HG03066 (cell line): ENCODE measurements around the gene MGAT5B.

Source experiments
- ATAC-seq: cut with Tn5 transposase; IDR thresholded peaks from one replicate; pipeline ENCODE4 v1.9.1; 2021; ENCODE audit warnings: low read depth; ENCODE audit not compliant: unreplicated experiment

The MGAT5B gene

DNA sequence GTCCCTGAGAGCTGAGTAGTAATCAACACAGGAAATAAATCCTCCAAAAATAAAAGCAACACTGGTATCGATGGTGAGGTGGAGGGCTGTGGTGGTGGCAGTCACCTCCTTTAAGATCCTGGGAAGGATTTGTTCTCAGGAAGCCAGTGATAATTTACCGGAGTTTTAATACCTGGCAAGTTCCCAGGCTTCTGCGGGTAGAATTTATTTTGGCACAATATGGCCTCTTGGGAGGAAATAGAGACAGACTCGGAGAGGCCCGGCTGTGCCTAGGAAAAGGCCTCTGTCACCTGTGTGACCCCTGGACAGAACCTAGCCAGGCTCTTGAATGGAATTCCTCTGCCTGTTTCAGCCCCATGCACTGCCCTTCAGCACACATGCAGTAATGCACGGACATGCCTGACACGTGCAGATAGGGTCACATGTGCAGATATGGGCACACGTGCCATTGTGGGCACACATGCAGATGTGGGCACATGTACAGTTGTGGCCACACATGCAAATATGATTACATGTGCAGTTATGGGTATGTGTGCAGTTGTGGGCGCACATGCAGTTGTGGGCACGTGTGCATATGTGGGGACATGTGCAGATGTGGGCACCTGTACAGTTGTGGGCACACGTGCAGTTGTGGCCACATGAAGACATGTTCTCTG is 33.5 kb downstream of the MGAT5B start:
- no peak for ATAC-seq

DNA sequence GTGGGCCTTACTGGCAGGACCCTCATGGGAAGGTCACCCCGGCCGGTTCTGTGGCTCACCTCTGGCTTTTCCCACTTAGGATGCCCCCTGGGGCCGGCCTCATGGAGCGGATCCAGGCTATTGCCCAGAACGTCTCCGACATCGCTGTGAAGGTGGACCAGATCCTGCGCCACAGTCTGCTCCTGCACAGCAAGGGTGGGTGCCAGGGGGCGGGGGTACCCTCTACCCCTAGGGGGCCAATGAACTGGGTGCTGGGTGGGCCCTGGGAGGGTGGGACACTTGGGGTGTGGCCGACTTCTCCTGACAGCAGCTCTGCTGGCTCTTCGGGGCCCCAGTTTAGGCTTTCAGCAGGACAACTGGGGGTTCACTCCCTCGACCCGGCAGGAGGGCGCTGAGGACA is 34.3 kb downstream of the MGAT5B start:
- ATAC-seq = no peak

DNA sequence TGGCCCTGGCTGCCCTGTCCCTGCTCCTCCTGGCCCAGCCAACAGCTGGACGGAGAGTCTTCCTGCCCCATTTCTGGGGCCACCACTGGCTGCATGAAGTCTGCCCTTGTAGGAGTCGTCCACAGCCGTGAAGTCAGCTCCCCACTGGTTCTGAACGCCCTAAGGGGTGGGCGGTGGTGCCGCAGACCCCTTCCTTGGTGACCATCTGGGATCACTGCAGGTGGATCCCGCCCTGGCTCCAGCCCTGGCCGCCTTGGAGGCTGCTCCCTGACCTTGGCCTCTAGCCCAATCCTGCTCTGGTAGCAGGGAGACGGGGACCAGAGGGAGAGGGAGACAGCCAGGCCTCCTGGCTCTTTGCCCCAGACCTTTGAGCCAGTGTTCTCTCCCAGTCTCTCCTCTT is 35.4 kb downstream of the MGAT5B start:
- no peak for ATAC-seq

DNA sequence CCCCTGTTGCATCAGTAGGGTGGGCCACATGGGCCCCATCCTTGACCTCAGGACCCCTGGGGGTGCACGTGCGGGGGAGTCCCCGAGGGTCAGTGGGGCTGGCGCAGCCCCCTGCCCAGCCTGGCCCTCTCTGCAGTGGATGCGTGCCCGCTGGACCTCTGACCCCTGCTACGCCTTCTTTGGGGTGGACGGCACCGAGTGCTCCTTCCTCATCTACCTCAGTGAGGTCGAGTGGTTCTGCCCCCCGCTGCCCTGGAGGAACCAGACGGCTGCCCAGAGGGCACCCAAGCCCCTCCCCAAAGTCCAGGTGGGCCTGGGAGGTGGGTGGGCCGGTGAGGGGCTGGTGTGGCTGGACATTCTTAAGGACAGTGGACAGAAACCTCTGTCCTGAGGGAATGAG is 35.9 kb downstream of the MGAT5B start:
- no peak for ATAC-seq

DNA sequence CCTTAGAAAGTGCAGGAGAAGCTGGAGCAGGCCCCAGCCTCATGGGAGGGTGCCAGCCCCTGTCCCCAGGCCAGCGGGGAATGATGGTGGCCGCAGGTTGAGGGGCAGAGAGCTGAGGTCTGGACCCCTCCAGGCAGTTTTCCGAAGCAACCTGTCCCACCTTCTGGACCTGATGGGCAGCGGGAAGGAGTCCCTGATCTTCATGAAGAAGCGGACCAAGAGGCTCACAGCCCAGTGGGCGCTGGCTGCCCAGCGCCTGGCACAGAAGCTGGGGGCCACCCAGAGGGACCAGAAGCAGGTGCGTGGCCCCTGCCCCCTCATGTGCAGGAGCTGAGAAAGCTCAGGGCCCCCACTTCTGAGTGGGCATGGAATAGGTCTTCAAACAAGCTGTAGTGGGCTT is 36.8 kb downstream of the MGAT5B start:
- ATAC-seq = no peak

DNA sequence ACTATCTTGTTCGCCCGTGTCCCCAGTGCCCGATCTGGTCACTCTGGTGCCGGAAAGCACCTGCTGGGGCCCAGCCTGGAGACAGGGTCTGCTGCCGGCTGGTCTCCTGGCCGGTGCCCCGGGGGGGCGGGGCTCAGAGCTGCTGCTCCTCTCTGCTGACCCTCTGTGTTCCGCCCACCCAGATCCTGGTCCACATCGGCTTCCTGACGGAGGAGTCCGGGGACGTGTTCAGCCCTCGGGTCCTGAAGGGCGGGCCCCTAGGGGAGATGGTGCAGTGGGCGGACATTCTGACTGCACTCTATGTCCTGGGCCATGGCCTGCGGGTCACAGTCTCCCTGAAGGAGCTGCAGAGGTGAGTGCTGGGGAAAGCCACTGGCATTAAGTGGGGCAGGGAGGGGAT is 37.6 kb downstream of the MGAT5B start:
- no peak for ATAC-seq

DNA sequence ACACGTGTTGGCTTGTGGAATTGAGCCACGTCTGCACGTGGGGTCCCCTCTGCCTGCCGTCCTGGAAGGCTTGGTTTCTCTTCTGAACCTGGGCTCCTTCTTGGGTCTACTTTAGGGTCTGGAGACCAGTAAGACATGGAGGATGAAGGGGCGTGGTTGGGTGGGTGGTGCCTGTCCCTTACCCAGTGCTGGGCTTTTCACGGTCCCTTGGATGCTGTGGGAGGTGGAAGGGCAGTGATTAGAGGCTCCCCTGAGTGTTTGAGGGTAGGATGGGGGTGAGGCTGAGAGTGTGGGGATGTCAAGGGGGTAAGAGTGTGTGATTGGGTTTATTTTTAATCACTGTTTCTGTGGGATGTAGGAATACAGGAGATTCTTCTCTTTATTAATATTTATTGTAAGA is 38.3 kb downstream of the MGAT5B start:
- no peak for ATAC-seq

DNA sequence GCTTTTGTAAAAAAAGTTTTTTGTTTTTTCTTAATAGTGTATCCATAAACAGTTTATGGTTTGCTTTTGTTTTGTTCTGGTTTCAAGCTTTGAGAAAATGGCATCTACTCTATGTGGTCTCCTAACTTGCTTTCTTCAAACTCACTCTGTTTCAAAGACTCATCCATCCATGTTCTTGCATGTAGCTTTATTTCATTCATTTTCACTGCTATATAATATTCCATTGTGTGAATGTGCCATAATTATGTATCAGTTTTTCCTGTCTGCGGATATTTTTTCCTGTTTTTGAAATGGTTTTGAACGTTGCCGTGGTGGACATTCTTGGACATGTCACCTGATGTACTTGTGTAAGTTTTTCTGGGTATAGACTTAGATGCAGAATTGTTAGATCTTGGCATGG is 39.1 kb downstream of the MGAT5B start:
- ATAC-seq = no peak

DNA sequence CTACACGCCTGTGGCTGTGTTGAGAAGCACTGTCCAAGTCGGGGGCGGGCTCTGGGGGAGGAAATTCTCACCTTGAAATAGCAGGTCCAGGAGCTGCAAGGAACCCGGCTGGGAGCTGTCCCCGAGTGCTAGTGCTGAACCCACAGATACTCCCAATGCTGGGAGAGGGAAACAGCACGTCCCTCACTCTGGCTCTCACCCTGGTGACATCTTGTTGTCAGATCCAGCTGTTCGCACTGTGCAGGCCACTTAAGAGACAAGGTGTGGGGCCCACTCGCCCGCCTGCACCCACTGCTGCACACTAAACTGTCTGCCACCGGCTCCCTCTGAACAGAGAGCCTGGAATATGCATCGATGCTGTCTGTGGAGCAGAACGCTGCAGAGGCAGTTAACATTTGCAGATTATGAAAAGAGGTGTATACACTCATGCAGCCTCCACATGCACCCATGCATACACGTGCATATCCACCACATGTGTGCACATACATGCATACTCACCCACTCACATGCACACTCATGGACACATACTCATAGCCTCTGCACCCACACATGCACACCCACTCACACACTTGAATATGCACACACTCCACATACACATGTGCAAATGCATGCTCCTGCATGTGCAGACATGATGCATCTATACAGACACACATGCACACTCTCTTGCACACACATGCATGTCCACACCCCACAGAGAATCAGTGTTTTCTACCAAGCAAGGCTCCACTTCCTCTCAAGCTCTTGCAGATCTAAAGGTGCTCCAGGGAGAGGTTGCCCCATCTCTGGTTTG is 42.0 kb downstream of the MGAT5B start:
- ATAC-seq = no peak

DNA sequence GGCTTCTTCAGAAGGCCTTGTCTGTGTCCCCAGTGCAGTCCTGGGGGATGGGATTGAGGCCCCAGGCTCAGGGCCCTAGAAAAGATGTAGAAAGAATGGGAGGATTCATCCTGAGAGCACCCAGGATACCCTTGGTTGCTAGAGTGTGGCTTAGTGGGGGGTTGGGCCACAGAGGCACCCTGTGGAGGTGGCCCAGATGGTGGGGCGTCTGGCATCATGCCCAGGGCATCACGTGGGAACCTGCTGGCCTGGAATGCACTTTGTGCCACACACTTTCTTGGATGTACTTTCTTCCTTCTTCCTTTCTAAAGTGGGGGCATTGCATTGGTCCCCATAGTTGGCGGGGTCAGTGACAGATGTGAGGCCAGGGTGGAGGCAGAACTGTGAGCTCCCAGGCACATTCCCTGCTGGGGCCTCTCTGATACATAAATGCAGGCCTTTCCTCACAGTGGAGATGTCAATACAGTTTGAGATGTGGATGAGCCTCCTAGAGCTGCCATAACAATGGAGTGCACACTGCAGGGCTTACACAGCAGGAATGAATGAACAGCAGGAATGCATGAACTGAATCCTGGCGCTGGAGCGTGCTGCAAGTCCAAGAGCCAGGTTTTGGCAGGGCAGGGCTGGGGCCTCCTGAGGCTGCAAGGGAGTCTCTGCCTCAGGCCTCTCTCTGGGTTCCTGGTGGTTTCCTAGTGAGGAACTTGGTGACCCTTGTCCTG is 43.3 kb downstream of the MGAT5B start:
- ATAC-seq = no peak

DNA sequence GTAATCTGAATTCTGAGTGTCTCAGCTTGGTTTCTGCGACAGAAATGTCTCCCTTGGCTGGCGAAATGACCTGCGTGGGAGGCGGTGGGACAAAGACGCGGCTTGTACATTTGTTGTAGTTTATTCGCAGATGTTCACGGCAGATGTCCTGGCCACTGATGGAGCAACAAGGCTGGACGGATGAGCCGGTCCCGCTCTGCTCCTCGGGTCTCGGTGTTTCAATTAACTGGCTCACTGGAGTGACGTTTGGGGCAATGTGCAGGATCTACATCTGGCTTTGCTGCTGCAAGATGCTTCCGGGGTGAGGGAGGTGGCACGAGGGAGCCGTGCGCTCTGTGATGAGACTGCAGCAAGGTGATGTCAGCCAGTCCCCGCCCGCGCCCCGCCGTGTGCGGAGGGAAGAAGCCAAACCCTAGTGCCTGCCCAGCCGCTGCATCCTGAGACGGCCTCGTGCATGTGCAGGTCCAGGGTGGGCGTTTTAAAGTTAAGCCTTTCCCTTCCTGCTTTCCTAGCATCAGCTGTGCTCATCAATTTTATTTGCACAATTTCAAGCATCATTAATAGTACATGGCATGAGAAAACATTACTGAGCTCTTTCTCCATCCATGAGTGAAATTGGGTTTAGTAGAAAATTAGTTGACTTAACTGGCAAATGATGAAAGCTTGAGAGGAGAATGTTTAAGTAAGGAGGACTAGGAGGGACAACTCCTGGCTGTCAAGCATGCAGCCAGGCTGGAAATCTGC is 44.4 kb downstream of the MGAT5B start:
- no peak for ATAC-seq

DNA sequence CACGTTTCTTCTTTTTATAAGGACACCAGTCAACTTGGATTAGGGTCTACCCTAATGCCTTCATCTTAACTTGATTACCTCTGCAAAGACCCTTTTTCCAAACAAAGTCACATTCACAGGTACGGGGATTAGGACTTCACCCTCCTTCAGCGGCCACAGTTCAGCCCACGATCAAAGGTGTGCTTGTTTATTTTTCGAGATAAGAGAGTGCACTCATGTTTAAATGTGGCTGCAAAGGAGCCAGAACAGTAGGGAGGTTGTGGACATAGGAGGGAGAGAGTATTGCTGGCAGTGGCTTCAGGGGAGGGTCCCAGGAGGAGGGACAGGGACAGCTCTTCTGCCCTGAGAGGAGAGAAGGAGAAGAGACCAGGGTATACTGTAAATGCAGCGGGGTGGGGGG is 46.7 kb downstream of the MGAT5B start:
- no peak for ATAC-seq

DNA sequence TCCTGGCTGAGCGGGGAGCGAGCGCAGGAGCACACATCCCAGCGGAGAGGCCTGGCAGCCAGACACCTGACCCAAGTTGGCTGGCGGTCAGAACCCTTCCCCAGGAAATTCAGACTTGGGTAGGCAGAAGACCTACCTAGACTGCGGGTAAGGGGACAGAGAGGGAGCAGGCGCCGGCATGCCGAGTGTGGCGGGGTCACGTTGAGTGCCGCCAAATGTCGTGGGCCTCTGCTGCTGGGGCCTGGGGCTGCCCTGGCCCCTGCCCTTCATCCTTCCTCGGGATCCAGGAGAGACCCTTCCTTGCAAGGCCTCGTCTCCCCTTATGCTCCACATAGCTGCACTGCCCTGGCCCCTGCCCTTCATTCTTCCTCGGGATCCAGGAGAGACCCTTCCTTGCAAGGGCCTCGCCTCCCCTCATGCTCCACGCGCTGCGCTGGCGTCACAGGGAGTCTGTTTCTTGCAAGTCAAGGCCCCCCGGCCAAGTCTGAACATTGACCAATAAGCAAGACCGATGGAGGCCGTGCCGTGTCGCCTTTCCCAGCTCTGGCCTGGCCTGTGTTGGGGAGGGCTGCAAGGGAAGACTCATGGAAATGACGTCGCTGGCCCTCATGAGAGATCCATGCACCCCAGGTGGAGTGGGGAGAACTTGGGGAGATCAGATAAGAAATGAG is 47.8 kb downstream of the MGAT5B start:
- ATAC-seq = no peak

DNA sequence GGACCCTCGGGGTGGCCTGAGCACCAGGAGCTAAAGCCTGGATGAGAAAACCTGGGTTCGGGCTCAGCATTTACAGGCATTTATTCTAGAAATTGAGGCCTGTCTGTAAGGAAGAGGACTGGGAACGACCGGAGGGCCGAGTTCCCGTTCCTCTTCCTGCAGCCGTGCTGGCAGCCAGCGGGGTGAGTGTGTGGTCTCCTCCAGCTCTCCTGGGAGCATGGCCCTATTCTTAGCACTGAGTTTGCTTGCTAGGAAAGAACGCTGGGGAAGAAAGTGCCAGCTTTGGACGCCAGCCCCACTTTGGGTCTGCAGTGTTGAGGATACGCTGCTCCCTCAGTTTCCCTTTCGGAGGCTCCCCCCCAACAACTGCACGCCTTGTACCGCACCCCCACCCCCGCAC is 49.6 kb downstream of the MGAT5B start:
- no peak for ATAC-seq

DNA sequence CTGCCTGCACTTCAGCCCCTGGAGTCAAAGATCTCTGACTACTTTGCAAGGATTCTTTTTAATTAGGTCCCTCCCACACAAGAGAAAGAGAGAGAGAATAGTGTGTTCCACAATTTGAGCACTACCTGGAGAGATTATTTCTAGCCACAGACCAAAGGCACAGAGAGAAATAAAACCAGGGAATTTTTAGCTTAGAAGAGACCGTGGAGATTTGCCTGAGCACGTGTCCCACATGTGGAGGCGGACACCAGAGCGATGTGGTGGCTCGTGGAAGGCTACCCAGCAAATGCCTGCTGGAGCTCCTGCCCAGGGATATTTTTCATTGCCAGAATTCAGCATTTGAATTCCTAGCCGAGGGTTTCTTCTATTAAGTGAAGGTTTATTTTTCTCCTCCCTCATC is 50.6 kb downstream of the MGAT5B start:
- ATAC-seq = no peak

DNA sequence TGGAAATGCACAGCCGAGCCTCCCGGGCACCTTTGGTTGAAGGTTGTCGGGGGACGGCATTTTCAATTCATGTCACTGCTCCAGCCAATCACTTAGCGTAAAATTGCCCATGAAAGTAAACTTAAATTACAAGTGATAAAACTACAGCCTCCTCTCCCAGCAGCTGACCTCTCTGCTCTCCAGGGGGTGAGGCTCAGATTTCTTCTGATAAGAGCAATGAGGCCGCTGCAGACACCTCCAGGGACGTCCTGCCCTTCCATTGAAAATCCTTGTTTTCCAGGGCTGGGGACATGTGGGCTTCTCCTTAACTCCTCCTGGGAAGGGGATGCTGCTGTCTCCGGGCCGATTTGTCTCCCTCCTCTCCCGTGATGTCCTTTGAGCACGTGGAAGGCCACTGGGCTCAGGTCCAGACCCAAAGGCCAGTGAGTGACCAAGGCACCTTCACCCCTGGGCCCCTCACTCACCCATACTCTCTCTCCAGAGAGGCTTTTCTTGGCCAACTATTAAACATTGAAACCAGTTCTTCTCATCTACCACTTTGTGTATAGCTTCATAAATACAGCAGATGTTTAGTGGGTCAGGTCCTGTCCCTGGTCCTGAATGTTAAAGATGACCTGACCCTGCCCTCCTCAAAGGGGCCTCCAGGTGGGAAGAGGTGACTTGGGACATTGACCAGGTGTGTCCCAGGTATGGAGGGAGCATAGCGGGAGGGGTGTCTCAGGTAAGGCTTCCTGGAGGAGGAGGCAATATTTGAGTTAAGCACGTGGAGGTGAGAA is 52.3 kb downstream of the MGAT5B start:
- ATAC-seq = no peak

DNA sequence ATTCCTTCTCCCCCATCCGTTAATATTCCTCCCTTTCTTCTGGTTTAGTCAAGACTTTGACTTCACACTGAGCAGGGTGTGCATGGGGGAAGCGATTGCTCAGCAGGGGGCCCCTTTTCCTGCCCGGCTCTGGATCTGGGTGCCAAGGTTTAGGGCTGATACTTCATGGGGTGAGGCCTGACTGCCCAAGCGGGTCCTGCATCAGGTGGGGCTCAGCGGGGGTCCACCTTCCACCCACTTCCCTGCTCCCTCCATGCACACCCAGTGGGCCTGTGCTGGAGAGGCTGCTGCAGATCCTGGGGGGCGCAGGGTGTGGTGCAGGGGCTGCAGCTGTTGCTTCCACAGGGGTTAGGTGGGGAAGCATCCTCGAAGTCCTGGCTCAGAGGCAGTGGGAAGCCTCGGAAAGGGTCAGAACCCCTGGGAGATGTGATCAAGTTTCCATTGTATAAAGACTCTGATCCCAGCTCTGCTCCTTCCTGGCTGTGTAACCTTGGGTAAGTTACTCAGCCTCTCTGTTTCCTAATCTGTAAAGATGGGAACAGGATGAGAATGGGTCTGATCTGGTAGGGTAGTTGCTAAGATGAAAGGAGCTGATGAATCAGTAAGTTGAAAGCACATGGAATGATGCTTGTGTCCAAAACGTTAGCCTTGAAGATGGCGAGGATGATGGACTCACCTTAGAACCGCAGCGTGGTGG is 53.3 kb downstream of the MGAT5B start:
- no peak for ATAC-seq

DNA sequence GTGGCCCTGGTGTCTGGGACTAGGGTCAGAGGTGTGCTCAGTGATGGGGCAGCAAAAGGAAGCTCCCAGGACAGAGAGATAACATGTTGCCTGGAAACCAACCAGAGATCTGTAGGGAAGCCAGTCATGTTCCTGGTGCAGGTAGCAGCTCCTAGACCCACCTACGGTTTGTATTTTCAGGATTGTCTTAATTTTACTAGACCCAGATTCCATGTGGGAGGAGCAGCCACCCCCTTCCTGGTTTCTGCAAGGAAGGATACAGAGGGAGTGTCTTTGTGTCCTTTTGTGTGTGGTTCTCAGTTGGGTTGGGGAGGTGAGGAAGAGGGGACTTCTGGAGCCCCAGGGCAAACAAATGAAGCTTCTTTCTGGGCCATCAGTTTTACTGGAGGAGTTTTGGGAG is 53.9 kb downstream of the MGAT5B start:
- ATAC-seq = no peak

DNA sequence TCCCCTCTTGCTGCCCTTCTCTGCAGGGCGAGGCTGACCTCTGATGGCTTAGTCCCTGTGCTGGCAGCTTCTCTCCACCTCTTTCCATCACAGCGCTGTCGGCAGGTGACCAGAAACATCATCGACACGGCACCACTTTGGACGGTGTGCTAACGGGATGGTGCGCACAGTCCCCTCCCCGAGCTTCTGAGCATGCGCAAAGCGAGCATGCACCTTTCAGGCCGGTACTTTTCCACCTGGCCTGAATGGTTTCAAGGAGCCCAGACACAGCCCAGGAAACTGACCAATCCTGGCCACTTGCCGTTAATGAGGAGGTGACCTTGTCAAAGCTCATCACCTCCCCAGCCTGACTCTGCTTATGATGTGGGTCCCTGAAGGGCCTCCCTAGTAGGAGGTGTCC is 54.8 kb downstream of the MGAT5B start:
- no peak for ATAC-seq
